CD4-positive, alpha-beta memory T cell (primary cell): ENCODE data around the gene PRDM15. TPM values are rescaled to one million over a fixed set of nuclear protein-coding genes. Genes with fewer than 3 reads are reported as not detected.

Experiments used
- CTCF ChIA-PET: fragments of 350-600 bp; sonication (Branson Sonifier 250); formaldehyde crosslinking; loops from one replicate; lab custom pipeline; 2021; ENCODE audit warnings: inconsistent platforms; ENCODE audit not compliant: partially characterized antibody; lab: Charles Lee
- POLR2A ChIA-PET: fragments of 350-600 bp; sonication (Branson Sonifier 250); formaldehyde crosslinking; loops from one replicate; lab custom pipeline; 2021; ENCODE audit not compliant: partially characterized antibody; lab: Charles Lee
- DNase-seq, 5 donors: peaks; one replicate each; pipeline versions ENCODE4 v3.0.0 to v3.0.0-alpha.2; 2020 to 2022; ENCODE audit warnings: mixed read lengths in 1 of 5
- H3K27ac ChIP-seq: one replicate; pipeline ENCODE4 v1.7.0; 2013; ENCODE audit warnings: low read depth, low read length
- H3K27me3 ChIP-seq: 2 replicates; pipeline ENCODE4 v1.7.0; 2013; ENCODE audit warnings: mild to moderate bottlenecking, low read length, moderate library complexity; ENCODE audit not compliant: insufficient read depth
- H3K36me3 ChIP-seq: 2 replicates; pipeline ENCODE4 v1.7.0; 2013; ENCODE audit warnings: mild to moderate bottlenecking, low read length, moderate library complexity; ENCODE audit not compliant: insufficient read depth
- H3K4me1 ChIP-seq: 2 replicates; pipeline ENCODE4 v1.7.0; 2013; ENCODE audit warnings: mild to moderate bottlenecking, low read length, moderate library complexity; ENCODE audit not compliant: insufficient read depth
- H3K4me3 ChIP-seq, 2 donors: one replicate each; pipeline ENCODE4 v1.7.0; 2013; ENCODE audit warnings: low read length in 2 of 2, mild to moderate bottlenecking in 1 of 2
- H3K9me3 ChIP-seq, 2 donors: one replicate each; pipeline ENCODE4 v1.7.0; 2013; ENCODE audit warnings: low read length in 2 of 2, control low read depth in 1 of 2; ENCODE audit not compliant: control insufficient read depth in 1 of 2
- H3K27ac Mint-ChIP-seq, 7 donors: one replicate each; pipeline ENCODE4 v1.8.0; 2020 to 2021; ENCODE audit warnings: mixed read lengths in 7 of 7, mild to moderate bottlenecking in 6 of 7, inconsistent platforms in 3 of 7, moderate library complexity in 3 of 7
- H3K27me3 Mint-ChIP-seq, 2 donors: one replicate each; pipeline ENCODE4 v1.8.0; 2020 to 2021; ENCODE audit warnings: mixed read lengths in 2 of 2
- H3K36me3 Mint-ChIP-seq, 2 donors: one replicate each; pipeline ENCODE4 v1.8.0; 2020 to 2021; ENCODE audit warnings: mixed read lengths in 2 of 2, inconsistent platforms in 1 of 2, mild to moderate bottlenecking in 1 of 2
- H3K4me1 Mint-ChIP-seq, 4 donors: one replicate each; pipeline ENCODE4 v1.8.0; 2020 to 2021; ENCODE audit warnings: mixed read lengths in 4 of 4, mild to moderate bottlenecking in 1 of 4
- H3K4me3 Mint-ChIP-seq, 8 donors: one replicate each; pipeline ENCODE4 v1.8.0; 2020 to 2021; ENCODE audit warnings: mixed read lengths in 8 of 8, mild to moderate bottlenecking in 7 of 8, moderate library complexity in 6 of 8, inconsistent platforms in 3 of 8
- H3K9me3 Mint-ChIP-seq, 8 donors: one replicate each; pipeline ENCODE4 v1.8.0; 2020 to 2021; ENCODE audit warnings: mixed read lengths in 8 of 8, mild to moderate bottlenecking in 5 of 8, inconsistent platforms in 3 of 8, moderate library complexity in 1 of 8
- intact Hi-C: fragments of 100-400 bp; cut with micrococcal nuclease; formaldehyde crosslinking; loops from one replicate; pipeline ENCODE4 v1.15.1; 2023
- polyA plus RNA-seq, 2 donors: library from polyadenylated mRNA; unstranded; fragments of 300-500 nt; fragmentation: Illumina TruSeq; gene quantifications; one replicate each; pipeline ENCODE4 v1.2.3, GENCODE V29; 2021
- total RNA-seq, 2 experiments: library from RNA; stranded (reverse); gene quantifications; one replicate each; pipeline ENCODE4 v1.2.3, GENCODE V29; 2021

PRDM15 gene
- total and polyA plus RNA-seq, 4 experiments from 2014 or later: 0.50 to 14.3 (median 8.8) TPM

GRCh38 chr21:41865002-41865777 lies 14.0 kb downstream of the PRDM15 start:
- DNase-seq: no peak
- H3K9me3 Mint-ChIP-seq: no peaks in the 10 kb centered on the region
- ChIA-PET POLR2A (interaction anchor here (0.6 kb wide), 1 partner anchor 541 kb away, joined by 4 read pairs; no protein-coding TSS in a partner anchor), CTCF (no interaction called here)
- H3K27me3 ChIP-seq: no peaks in the 10 kb centered on the region
- H3K36me3 Mint-ChIP-seq: peaks cover 2 to 3% of the 10 kb centered on the region in 2 donors
- H3K4me1 ChIP-seq: no peaks in the 10 kb centered on the region
- peak overlapping the region in 2 of 7 donors; percentile 61 to 82 for H3K27ac Mint-ChIP-seq
- no peak overlapping the region for H3K4me3 ChIP-seq
- no peaks in the 10 kb centered on the region for H3K27me3 Mint-ChIP-seq
- peaks cover 16 to 20% (median 18%) of the 10 kb centered on the region in 4 donors for H3K4me1 Mint-ChIP-seq
- no peak overlapping the region for H3K27ac ChIP-seq
- intact Hi-C loops: no loop called here
- no peaks in the 10 kb centered on the region for H3K9me3 ChIP-seq
- H3K36me3 ChIP-seq: no peaks in the 10 kb centered on the region
- no peak overlapping the region for H3K4me3 Mint-ChIP-seq

- Histone ChIP-seq H3K36me3 (no peaks in the 10 kb centered on the region), H3K27me3 (no peaks in the 10 kb centered on the region), H3K4me3 (no peak overlapping the region), H3K27ac (no peak overlapping the region), H3K4me1 (no peaks in the 10 kb centered on the region), H3K9me3 (no peaks in the 10 kb centered on the region)
- peaks cover 0 to 4% of the 10 kb centered on the region in 2 donors for H3K36me3 Mint-ChIP-seq
- peaks cover 15 to 20% (median 18%) of the 10 kb centered on the region in 4 donors for H3K4me1 Mint-ChIP-seq
- no peaks in the 10 kb centered on the region for H3K27me3 Mint-ChIP-seq
- POLR2A ChIA-PET: interaction anchor here (0.6 kb wide), 1 partner anchor 542 kb away, joined by 4 read pairs; no protein-coding TSS in a partner anchor
- DNase-seq: no peak
- H3K9me3 Mint-ChIP-seq: no peaks in the 10 kb centered on the region
- intact Hi-C loops: no loop called here
- CTCF ChIA-PET: no interaction called here
- no peak overlapping the region for H3K4me3 Mint-ChIP-seq
- H3K27ac Mint-ChIP-seq: peak overlapping the region in 3 of 7 donors; percentile 18 to 36 (median 35)
These were observed 14.7 kb downstream of the PRDM15 start for GRCh38 chr21:41864311-41865001.

GRCh38 chr21:41863439-41863740 lies 15.8 kb downstream of the PRDM15 start:
- intact Hi-C loops: no loop called here
- CTCF ChIA-PET: no interaction called here

GRCh38 chr21:41861987-41862386 lies 17.2 kb downstream of the PRDM15 start:
- Mint-ChIP-seq H3K4me1 (peaks cover 12 to 20% (median 17%) of the 10 kb centered on the region in 4 donors), H3K4me3 (no peak overlapping the region), H3K27ac (peak overlapping the region in 2 of 7 donors; percentile 17 to 42), H3K36me3 (peaks cover 9 to 14% of the 10 kb centered on the region in 2 donors), H3K9me3 (no peaks in the 10 kb centered on the region), H3K27me3 (no peaks in the 10 kb centered on the region)
- CTCF ChIA-PET: no interaction called here
- Histone ChIP-seq H3K36me3 (peaks cover 9% of the 10 kb centered on the region), H3K4me3 (no peak overlapping the region), H3K27ac (no peak overlapping the region), H3K4me1 (no peaks in the 10 kb centered on the region), H3K9me3 (no peaks in the 10 kb centered on the region), H3K27me3 (no peaks in the 10 kb centered on the region)
- intact Hi-C loops: no loop called here
- no peak for DNase-seq
- POLR2A ChIA-PET: no interaction called here

More at GRCh38 chr21:41863439-41863740, 15.8 kb downstream of the PRDM15 start:
- Histone ChIP-seq H3K4me1 (no peaks in the 10 kb centered on the region), H3K27me3 (no peaks in the 10 kb centered on the region), H3K9me3 (no peaks in the 10 kb centered on the region), H3K27ac (no peak overlapping the region), H3K36me3 (peaks cover 5% of the 10 kb centered on the region), H3K4me3 (no peak overlapping the region)
- Mint-ChIP-seq H3K4me1 (peaks cover 12 to 20% (median 17%) of the 10 kb centered on the region in 4 donors), H3K9me3 (no peaks in the 10 kb centered on the region), H3K4me3 (no peak overlapping the region), H3K36me3 (peaks cover 0 to 4% of the 10 kb centered on the region in 2 donors), H3K27me3 (no peaks in the 10 kb centered on the region), H3K27ac (peak overlapping the region in 4 of 7 donors; percentile 3 to 75 (median 12))
- POLR2A ChIA-PET: no interaction called here
- no peak for DNase-seq

GRCh38 chr21:41861255-41861654 lies 17.9 kb downstream of the PRDM15 start:
- H3K4me1 Mint-ChIP-seq: peaks cover 12 to 19% (median 15%) of the 10 kb centered on the region in 4 donors
- H3K4me3 Mint-ChIP-seq: no peak overlapping the region
- H3K9me3 Mint-ChIP-seq: no peaks in the 10 kb centered on the region
- peaks cover 16 to 19% of the 10 kb centered on the region in 2 donors for H3K36me3 Mint-ChIP-seq
- Histone ChIP-seq H3K27ac (no peak overlapping the region), H3K9me3 (no peaks in the 10 kb centered on the region), H3K27me3 (no peaks in the 10 kb centered on the region), H3K36me3 (peaks cover 9% of the 10 kb centered on the region), H3K4me3 (no peak overlapping the region), H3K4me1 (no peaks in the 10 kb centered on the region)
- ChIA-PET POLR2A (no interaction called here), CTCF (no interaction called here)
- H3K27ac Mint-ChIP-seq: peak overlapping the region in 5 of 7 donors; percentile 52 to 74 (median 55)
- no peaks in the 10 kb centered on the region for H3K27me3 Mint-ChIP-seq
- no peak for DNase-seq
- intact Hi-C loops: no loop called here

- no peak for DNase-seq
- Mint-ChIP-seq H3K27me3 (no peaks in the 10 kb centered on the region), H3K4me1 (peaks cover 4 to 8% (median 6%) of the 10 kb centered on the region in 4 donors), H3K36me3 (peaks cover 23 to 26% of the 10 kb centered on the region in 2 donors), H3K4me3 (no peak overlapping the region), H3K9me3 (no peaks in the 10 kb centered on the region), H3K27ac (no peak overlapping the region)
- ChIA-PET CTCF (interaction anchor here (2.1 kb wide), 1 partner anchor 249 kb away, joined by 5 read pairs; no protein-coding TSS in a partner anchor), POLR2A (no interaction called here)
- intact Hi-C loops: no loop called here
- H3K4me3 ChIP-seq: no peak overlapping the region
- no peak overlapping the region for H3K27ac ChIP-seq
- H3K4me1 ChIP-seq: no peaks in the 10 kb centered on the region
- no peaks in the 10 kb centered on the region for H3K9me3 ChIP-seq
- H3K36me3 ChIP-seq: peaks cover 20% of the 10 kb centered on the region
- H3K27me3 ChIP-seq: no peaks in the 10 kb centered on the region
These were observed 19.7 kb downstream of the PRDM15 start for GRCh38 chr21:41859297-41859980.
